IPS-NIHi7 (cell line): Measurements from ENCODE around the gene KRTAP5-11.
"Not testable (repeated sequence)": the region's sequence is repeated elsewhere in the genome, so short reads cannot be mapped to it uniquely, and the experiment has no call there.

Source experiments
- DNase-seq: peaks from one replicate; pipeline ENCODE4 v3.0.0; 2012; ENCODE audit warnings: mixed read lengths; ENCODE audit errors: extremely low spot score

Gene KRTAP5-11

GRCh38 chr11:71580057-71581003 lies 2.3 kb downstream of the KRTAP5-11 start:
- peak; percentile 70 for DNase-seq

- not testable (repeated sequence) for DNase-seq
These were observed 3.2 kb downstream of the KRTAP5-11 start for GRCh38 chr11:71579513-71579912.

- no peak for DNase-seq
These were observed 5.1 kb downstream of the KRTAP5-11 start for GRCh38 chr11:71577469-71578004.

GRCh38 chr11:71576688-71577465 lies 5.8 kb downstream of the KRTAP5-11 start:
- DNase-seq: not testable (repeated sequence)

- DNase-seq: no peak
These were observed 6.8 kb downstream of the KRTAP5-11 start for GRCh38 chr11:71575723-71576424.

GRCh38 chr11:71574418-71574817 lies 8.3 kb downstream of the KRTAP5-11 start:
- no peak for DNase-seq

- no peak for DNase-seq
These were observed 9.9 kb downstream of the KRTAP5-11 start for GRCh38 chr11:71572811-71573210.

- not testable (repeated sequence) for DNase-seq
These were observed 11.4 kb downstream of the KRTAP5-11 start for GRCh38 chr11:71571101-71571850.

GRCh38 chr11:71568704-71569349 lies 13.8 kb downstream of the KRTAP5-11 start:
- DNase-seq: no peak

- not testable (repeated sequence) for DNase-seq
These were observed 15.0 kb downstream of the KRTAP5-11 start for GRCh38 chr11:71567633-71568032.

GRCh38 chr11:71566626-71567599 lies 15.8 kb downstream of the KRTAP5-11 start:
- DNase-seq: not testable (repeated sequence)

- no peak for DNase-seq
These were observed 16.5 kb downstream of the KRTAP5-11 start for GRCh38 chr11:71566081-71566620.

- DNase-seq: no peak
These were observed 17.4 kb downstream of the KRTAP5-11 start, which contains the start of gene KRTAP5-10 for GRCh38 chr11:71565263-71565662. TSS of gene KRTAP5-10 (plus strand) at chr11:71565563. CDS start at chr11:71565588, 25 bp downstream.

- DNase-seq: no peak
These were observed 18.2 kb downstream of the KRTAP5-11 start for GRCh38 chr11:71564430-71564829.

GRCh38 chr11:71563406-71563805 lies 19.3 kb downstream of the KRTAP5-11 start:
- peak; percentile 81 for DNase-seq

- no peak for DNase-seq
These were observed 20.6 kb downstream of the KRTAP5-11 start for GRCh38 chr11:71562120-71562519.

GRCh38 chr11:71558996-71559395 lies 23.7 kb downstream of the KRTAP5-11 start:
- no peak for DNase-seq

GRCh38 chr11:71557257-71557656 lies 25.4 kb downstream of the KRTAP5-11 start:
- no peak for DNase-seq

GRCh38 chr11:71556018-71556417 lies 26.7 kb downstream of the KRTAP5-11 start:
- DNase-seq: no peak
